C4-2B (cell line): ENCODE measurements around the gene PPM1N.

Source experiments
- ZFX ChIP-seq: fragments of 450-650 bp; IDR thresholded peaks from 2 replicates; pipeline ENCODE4 v1.6.1; 2017
- TF ChIP-seq, protein P1 (sequence below): fragments of 450-650 bp; conservative IDR thresholded peaks from 2 replicates; pipeline ENCODE4 v1.5.1; 2017; ENCODE audit warnings: mild to moderate bottlenecking

DNA sequence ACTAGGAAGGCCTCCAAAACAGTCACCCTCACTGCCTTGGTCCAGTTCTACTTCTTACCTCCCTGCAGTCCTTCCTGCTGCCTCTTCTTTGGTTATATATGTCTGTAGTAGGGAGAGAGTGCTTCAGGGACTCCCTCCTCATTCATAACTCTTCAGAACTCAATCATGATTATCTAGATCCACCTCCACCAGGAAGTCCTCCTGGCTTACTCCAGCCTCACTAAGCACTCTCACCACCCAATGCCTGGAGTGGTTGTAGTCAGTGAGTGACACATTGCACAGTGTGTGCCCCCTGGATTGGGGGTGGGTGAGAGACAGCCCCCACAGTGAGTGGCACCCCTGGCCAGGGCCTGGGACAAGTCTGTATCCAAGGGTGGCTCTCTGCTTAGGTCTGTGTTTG lies 40.5 kb upstream of the PPM1N start:
- TF ChIP-seq, protein P1, sequence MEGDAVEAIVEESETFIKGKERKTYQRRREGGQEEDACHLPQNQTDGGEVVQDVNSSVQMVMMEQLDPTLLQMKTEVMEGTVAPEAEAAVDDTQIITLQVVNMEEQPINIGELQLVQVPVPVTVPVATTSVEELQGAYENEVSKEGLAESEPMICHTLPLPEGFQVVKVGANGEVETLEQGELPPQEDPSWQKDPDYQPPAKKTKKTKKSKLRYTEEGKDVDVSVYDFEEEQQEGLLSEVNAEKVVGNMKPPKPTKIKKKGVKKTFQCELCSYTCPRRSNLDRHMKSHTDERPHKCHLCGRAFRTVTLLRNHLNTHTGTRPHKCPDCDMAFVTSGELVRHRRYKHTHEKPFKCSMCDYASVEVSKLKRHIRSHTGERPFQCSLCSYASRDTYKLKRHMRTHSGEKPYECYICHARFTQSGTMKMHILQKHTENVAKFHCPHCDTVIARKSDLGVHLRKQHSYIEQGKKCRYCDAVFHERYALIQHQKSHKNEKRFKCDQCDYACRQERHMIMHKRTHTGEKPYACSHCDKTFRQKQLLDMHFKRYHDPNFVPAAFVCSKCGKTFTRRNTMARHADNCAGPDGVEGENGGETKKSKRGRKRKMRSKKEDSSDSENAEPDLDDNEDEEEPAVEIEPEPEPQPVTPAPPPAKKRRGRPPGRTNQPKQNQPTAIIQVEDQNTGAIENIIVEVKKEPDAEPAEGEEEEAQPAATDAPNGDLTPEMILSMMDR, result no peak
- TF ChIP-seq ZFX, result no peak
